ENCODE results near the gene DOCK2. TPM values are rescaled to one million over a fixed set of nuclear protein-coding genes. Genes with fewer than 3 reads are reported as not detected.

The DOCK2 gene
- total RNA-seq, 1 experiment from 2014 or later, result 2.2 TPM

DNA sequence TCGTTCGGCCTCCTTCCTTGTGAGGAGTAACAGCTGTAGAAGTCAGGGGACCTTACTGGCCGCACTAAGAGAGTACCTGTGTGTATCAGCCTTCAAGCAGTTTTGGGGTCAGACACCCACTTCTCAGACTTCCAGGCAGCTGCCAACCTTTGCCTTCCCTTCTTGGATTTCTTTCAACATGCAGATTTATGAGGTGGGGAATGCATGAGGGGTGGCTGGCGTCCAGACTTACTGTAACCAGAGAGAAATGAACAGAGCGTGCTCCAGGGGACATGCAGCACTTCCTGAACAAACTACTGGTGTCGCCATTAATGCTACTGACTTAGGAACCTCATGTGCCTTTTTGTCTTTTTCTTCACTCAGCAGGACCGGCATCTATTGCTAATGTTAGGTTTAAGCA, 296.5 kb downstream of the DOCK2 start:
- intact Hi-C loops (cut with micrococcal nuclease; ENCODE audit: unreplicated experiment), result no loop called here
- no peak overlapping the region for H3K4me3 ChIP-seq (ENCODE audit: low read depth, low read length, poor library complexity, severe bottlenecking)
- TF ChIP-seq, protein P1, sequence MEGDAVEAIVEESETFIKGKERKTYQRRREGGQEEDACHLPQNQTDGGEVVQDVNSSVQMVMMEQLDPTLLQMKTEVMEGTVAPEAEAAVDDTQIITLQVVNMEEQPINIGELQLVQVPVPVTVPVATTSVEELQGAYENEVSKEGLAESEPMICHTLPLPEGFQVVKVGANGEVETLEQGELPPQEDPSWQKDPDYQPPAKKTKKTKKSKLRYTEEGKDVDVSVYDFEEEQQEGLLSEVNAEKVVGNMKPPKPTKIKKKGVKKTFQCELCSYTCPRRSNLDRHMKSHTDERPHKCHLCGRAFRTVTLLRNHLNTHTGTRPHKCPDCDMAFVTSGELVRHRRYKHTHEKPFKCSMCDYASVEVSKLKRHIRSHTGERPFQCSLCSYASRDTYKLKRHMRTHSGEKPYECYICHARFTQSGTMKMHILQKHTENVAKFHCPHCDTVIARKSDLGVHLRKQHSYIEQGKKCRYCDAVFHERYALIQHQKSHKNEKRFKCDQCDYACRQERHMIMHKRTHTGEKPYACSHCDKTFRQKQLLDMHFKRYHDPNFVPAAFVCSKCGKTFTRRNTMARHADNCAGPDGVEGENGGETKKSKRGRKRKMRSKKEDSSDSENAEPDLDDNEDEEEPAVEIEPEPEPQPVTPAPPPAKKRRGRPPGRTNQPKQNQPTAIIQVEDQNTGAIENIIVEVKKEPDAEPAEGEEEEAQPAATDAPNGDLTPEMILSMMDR (conservative IDR thresholded peaks at IDR 0.05; ENCODE audit: low read depth, low read length), result no peak
- TF ChIP-seq EZH2 (IDR thresholded peaks at IDR 0.05; ENCODE audit: borderline replicate concordance, low read depth, low read length, poor library complexity, severe bottlenecking), result no peak
- no peaks in the 10 kb centered on the region for H3K9me3 ChIP-seq (ENCODE audit: low read depth, low read length, poor library complexity, severe bottlenecking)
- H3K27me3 ChIP-seq (replicated peaks; ENCODE audit: insufficient read depth, low read depth, low read length, poor library complexity), result no peaks in the 10 kb centered on the region
- BruUV-seq (replicated peaks), result no TSS peak
- no peak for DNase-seq (ENCODE audit: low spot score)
- ChIA-PET CTCF (no interaction called here), POLR2A (ENCODE audit: low non-redundant PET) (no interaction called here)
- H3K4me1 ChIP-seq (ENCODE audit: insufficient read depth, low read length, poor library complexity, severe bottlenecking), result no peaks in the 10 kb centered on the region
- no peak overlapping the region for H3K27ac ChIP-seq (ENCODE audit: low read depth, low read length, poor library complexity, severe bottlenecking)
- H3K36me3 ChIP-seq (ENCODE audit: insufficient read depth, low read length, poor library complexity, severe bottlenecking), result no peaks in the 10 kb centered on the region

DNA sequence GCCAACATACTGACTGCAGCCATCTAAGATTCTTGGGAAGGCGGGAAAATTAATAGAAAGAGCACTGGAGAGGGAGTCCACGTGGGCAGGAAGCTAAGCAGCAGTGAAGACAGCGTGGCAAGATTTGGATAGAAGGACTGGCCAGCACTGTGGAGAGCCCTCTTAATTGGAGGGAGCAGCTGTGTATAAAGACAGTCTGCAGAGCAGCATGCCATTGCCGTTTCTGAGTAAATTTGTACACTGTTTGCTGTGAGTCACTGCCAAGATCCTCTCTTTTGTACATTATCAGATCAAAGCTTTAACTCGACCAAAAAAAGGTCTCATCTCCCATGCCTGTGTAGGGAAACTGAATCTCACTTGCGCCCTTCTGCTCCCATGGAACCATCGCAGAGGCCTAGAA, 297.9 kb downstream of the DOCK2 start:
- Histone ChIP-seq H3K36me3 (ENCODE audit: insufficient read depth, low read length, poor library complexity, severe bottlenecking) (no peaks in the 10 kb centered on the region), H3K9me3 (ENCODE audit: low read depth, low read length, poor library complexity, severe bottlenecking) (no peaks in the 10 kb centered on the region), H3K27me3 (replicated peaks; ENCODE audit: insufficient read depth, low read depth, low read length, poor library complexity) (no peaks in the 10 kb centered on the region), H3K4me1 (ENCODE audit: insufficient read depth, low read length, poor library complexity, severe bottlenecking) (no peaks in the 10 kb centered on the region), H3K27ac (ENCODE audit: low read depth, low read length, poor library complexity, severe bottlenecking) (no peak overlapping the region), H3K4me3 (ENCODE audit: low read depth, low read length, poor library complexity, severe bottlenecking) (no peak overlapping the region)
- ChIA-PET POLR2A (ENCODE audit: low non-redundant PET) (no interaction called here), CTCF (no interaction called here)
- intact Hi-C loops (cut with micrococcal nuclease; ENCODE audit: unreplicated experiment), result no loop called here
- BruUV-seq (replicated peaks), result no TSS peak
- no peak for DNase-seq (ENCODE audit: low spot score)
- TF ChIP-seq EZH2 (IDR thresholded peaks at IDR 0.05; ENCODE audit: borderline replicate concordance, low read depth, low read length, poor library complexity, severe bottlenecking), result no peak
- TF ChIP-seq, protein P1 (conservative IDR thresholded peaks at IDR 0.05; ENCODE audit: low read depth, low read length), result no peak

DNA sequence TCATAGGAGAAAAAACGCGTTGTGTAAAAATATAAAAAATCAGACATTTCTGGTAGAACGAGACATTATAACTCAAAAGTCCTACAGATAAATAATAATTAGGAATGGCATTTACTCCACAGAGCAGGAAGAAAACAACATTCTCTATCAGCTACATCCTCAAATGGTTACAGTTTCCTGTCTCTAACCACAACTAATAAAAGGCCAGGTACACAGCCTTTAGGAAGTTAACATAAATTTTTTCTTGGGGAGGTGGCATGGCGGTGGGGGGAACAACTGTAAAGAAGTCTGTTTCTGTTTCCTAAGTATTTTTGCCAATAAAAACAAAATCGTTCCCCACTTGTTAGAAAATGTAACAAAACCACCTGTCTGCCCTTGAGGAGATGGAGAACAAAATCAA, 298.7 kb downstream of the DOCK2 start:
- H3K4me3 ChIP-seq (ENCODE audit: low read depth, low read length, poor library complexity, severe bottlenecking), result no peak overlapping the region
- BruUV-seq (replicated peaks), result no TSS peak
- intact Hi-C loops (cut with micrococcal nuclease; ENCODE audit: unreplicated experiment), result no loop called here
- no peaks in the 10 kb centered on the region for H3K27me3 ChIP-seq (replicated peaks; ENCODE audit: insufficient read depth, low read depth, low read length, poor library complexity)
- TF ChIP-seq, protein P1 (conservative IDR thresholded peaks at IDR 0.05; ENCODE audit: low read depth, low read length), result no peak
- TF ChIP-seq EZH2 (IDR thresholded peaks at IDR 0.05; ENCODE audit: borderline replicate concordance, low read depth, low read length, poor library complexity, severe bottlenecking), result no peak
- no peak overlapping the region for H3K27ac ChIP-seq (ENCODE audit: low read depth, low read length, poor library complexity, severe bottlenecking)
- H3K36me3 ChIP-seq (ENCODE audit: insufficient read depth, low read length, poor library complexity, severe bottlenecking), result no peaks in the 10 kb centered on the region
- no peaks in the 10 kb centered on the region for H3K9me3 ChIP-seq (ENCODE audit: low read depth, low read length, poor library complexity, severe bottlenecking)
- POLR2A ChIA-PET (ENCODE audit: low non-redundant PET), result interaction anchor here (0.6 kb wide), 1 partner anchor 31 kb away, joined by 3 read pairs; no protein-coding TSS in a partner anchor
- no peaks in the 10 kb centered on the region for H3K4me1 ChIP-seq (ENCODE audit: insufficient read depth, low read length, poor library complexity, severe bottlenecking)
- CTCF ChIA-PET, result no interaction called here
- DNase-seq (ENCODE audit: low spot score), result no peak

All from A673 (cell line).